ENCODE data around the gene UBE3D. TPM values are rescaled to one million over a fixed set of nuclear protein-coding genes. Genes with fewer than 3 reads are reported as not detected.

Gene UBE3D
- total RNA-seq, 4 donors from 2014 or later, result 11.0 to 14.8 (median 12.5) TPM

GRCh38 chr6:83051377-83052172, 14.1 kb downstream of the UBE3D start:
- Histone ChIP-seq H3K36me3 (no peaks in the 10 kb centered on the region), H3K27me3 (no peaks in the 10 kb centered on the region), H3K4me1 (no peaks in the 10 kb centered on the region), H3K9me3 (no peaks in the 10 kb centered on the region), H3K4me3 (replicated peaks in 1 of 3) (no peak overlapping the region), H3K27ac (no peak overlapping the region)
- intact Hi-C loops (cut with DNase I), result loop anchor here (10.0 kb wide), 1 partner anchor 797 kb away; no protein-coding TSS in a partner anchor
- DNase-seq, result no peak
- no peak for TF ChIP-seq POLR2A (IDR thresholded peaks at IDR 0.05)
- TF ChIP-seq CTCF (IDR thresholded peaks at IDR 0.05), result no peak
- 54 to 58% methylated on average over 5 of the region's 5 CpGs for WGBS, 2 donors

GRCh38 chr6:83047065-83047754, 18.4 kb downstream of the UBE3D start:
- H3K27ac ChIP-seq, result no peak overlapping the region
- no peaks in the 10 kb centered on the region for H3K27me3 ChIP-seq
- TF ChIP-seq POLR2A (IDR thresholded peaks at IDR 0.05) (no peak), CTCF (IDR thresholded peaks at IDR 0.05) (no peak)
- no peaks in the 10 kb centered on the region for H3K4me1 ChIP-seq
- no peak for DNase-seq
- intact Hi-C loops (cut with DNase I), result no loop called here
- 87 to 88% methylated on average over 7 of the region's 7 CpGs for WGBS, 2 donors
- no peaks in the 10 kb centered on the region for H3K36me3 ChIP-seq
- no peaks in the 10 kb centered on the region for H3K9me3 ChIP-seq
- H3K4me3 ChIP-seq (replicated peaks in 1 of 3), result no peak overlapping the region

- TF ChIP-seq POLR2A (IDR thresholded peaks at IDR 0.05) (no peak), CTCF (IDR thresholded peaks at IDR 0.05) (no peak)
- no peak overlapping the region for H3K4me3 ChIP-seq (replicated peaks in 1 of 3)
- H3K9me3 ChIP-seq, result no peaks in the 10 kb centered on the region
- 91 to 92% methylated on average over 6 of the region's 6 CpGs for WGBS, 2 donors
- intact Hi-C loops (cut with DNase I), result no loop called here
- H3K27me3 ChIP-seq, result no peaks in the 10 kb centered on the region
- DNase-seq, result no peak
- no peaks in the 10 kb centered on the region for H3K4me1 ChIP-seq
- no peaks in the 10 kb centered on the region for H3K36me3 ChIP-seq
- no peak overlapping the region for H3K27ac ChIP-seq
Measured at GRCh38 chr6:83044091-83044768, 21.4 kb downstream of the UBE3D start.

GRCh38 chr6:83042467-83043053, 23.1 kb downstream of the UBE3D start:
- Histone ChIP-seq H3K4me1 (no peaks in the 10 kb centered on the region), H3K9me3 (no peaks in the 10 kb centered on the region), H3K36me3 (no peaks in the 10 kb centered on the region), H3K27me3 (no peaks in the 10 kb centered on the region), H3K27ac (no peak overlapping the region), H3K4me3 (replicated peaks in 1 of 3) (no peak overlapping the region)
- TF ChIP-seq POLR2A (IDR thresholded peaks at IDR 0.05) (no peak), CTCF (IDR thresholded peaks at IDR 0.05) (no peak)
- DNase-seq, result no peak
- intact Hi-C loops (cut with DNase I), result no loop called here
- 84 to 86% methylated on average over 4 of the region's 4 CpGs for WGBS, 2 donors
